ENCODE data around the gene STRIP1. TPM values are rescaled to one million over a fixed set of nuclear protein-coding genes. Genes with fewer than 3 reads are reported as not detected.

The STRIP1 gene
- total RNA-seq, 1 donor from 2014 or later = 16.2 TPM

DNA sequence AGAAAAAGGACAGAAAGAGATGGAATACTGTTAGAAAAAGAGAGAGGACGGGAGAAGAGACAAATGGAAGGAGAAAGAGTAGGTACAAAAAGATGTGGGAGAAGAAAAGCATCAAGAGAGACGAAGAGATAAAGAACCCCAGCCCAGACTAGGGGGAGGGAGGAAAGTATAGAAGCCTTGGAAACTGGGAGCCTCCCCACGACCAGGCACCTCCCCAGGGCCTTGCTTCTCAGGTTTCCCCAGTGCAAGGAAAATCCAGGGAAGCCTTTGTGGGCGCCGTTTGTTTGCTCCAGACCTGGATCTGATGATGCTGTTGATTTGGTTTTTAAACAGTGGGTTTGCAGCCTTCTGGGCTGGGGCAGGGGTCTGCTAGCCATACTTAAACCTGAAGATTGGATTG lies 51.2 kb downstream of the STRIP1 start:
- DNase-seq = peak; percentile 14
- ATAC-seq (ENCODE audit: poor library complexity) = no peak
- intact Hi-C loops (cut with DNase I) = no loop called here

- intact Hi-C loops (cut with DNase I) = no loop called here
- ATAC-seq (ENCODE audit: poor library complexity) (no peak), DNase-seq (no peak)
Observed at GRCh38 chr1:110086961-110087360, 52.5 kb downstream of the STRIP1 start.

- ATAC-seq (ENCODE audit: poor library complexity) = peak; percentile 57
- intact Hi-C loops (cut with DNase I) = no loop called here
- no peak for DNase-seq
Observed at GRCh38 chr1:110087812-110088738, 53.7 kb downstream of the STRIP1 start.

DNA sequence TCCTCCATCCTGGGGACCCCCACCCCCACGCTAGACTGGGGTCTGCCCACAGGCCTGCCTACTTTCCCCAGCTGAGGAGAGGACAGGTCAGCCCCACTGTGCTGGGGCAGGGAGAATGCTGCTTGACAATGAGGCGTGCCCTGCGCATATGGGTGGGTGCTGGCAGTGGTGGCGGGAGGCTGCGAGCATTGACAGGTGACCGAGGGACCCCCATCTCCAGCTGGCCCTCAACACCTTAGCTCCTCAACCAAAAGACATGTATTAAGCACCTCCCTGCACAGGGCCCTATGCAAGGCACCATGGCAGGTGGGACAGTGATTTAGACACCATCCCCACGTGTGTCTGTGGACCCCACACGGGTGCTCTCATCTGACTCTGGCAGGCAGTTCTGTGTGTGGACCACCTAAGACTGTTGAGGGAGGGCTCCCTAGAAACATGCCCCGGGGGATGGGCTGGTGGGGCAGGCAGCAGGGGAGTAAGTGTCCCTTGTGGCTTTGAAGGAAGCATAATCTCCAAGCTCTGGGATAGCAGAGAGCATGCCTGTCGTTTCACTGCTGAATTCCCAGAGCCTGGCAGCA lies 54.4 kb downstream of the STRIP1 start:
- intact Hi-C loops (cut with DNase I) = no loop called here
- DNase-seq = no peak
- ATAC-seq (ENCODE audit: poor library complexity) = no peak

- intact Hi-C loops (cut with DNase I) = no loop called here
- ATAC-seq (ENCODE audit: poor library complexity) (peak; percentile 9), DNase-seq (no peak)
Observed at GRCh38 chr1:110089561-110090275, 55.3 kb downstream of the STRIP1 start.

GRCh38 chr1:110091381-110091780 lies 57.0 kb downstream of the STRIP1 start:
- intact Hi-C loops (cut with DNase I) = no loop called here
- ATAC-seq (ENCODE audit: poor library complexity) (no peak), DNase-seq (no peak)

DNA sequence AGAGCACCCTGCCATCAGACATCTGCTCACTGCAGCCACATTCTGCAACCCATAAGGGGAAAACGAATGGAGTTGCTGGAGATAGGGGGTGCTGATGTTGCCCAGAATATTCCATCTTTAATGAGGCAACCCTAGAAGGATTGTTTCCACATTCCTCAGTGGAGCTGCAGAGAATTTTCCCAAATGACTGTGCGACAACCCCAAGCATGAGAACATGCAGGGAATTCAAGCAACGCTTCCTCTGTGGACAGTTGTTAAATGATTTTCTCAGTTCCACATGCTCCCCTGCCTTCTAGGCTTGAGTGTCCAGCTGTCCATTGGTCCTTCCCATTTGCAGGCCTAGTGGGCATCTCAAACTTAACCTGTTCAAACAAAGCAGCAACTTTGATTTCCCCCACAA lies 57.4 kb downstream of the STRIP1 start:
- no peak for ATAC-seq (ENCODE audit: poor library complexity)
- no peak for DNase-seq
- intact Hi-C loops (cut with DNase I) = no loop called here

- no peak for DNase-seq
- intact Hi-C loops (cut with DNase I) = no loop called here
- ATAC-seq (ENCODE audit: poor library complexity) = no peak
Observed at GRCh38 chr1:110092991-110093390, 58.6 kb downstream of the STRIP1 start.

GRCh38 chr1:110094931-110095654 lies 60.7 kb downstream of the STRIP1 start:
- DNase-seq (no peak), ATAC-seq (ENCODE audit: poor library complexity) (no peak)
- intact Hi-C loops (cut with DNase I) = no loop called here

DNA sequence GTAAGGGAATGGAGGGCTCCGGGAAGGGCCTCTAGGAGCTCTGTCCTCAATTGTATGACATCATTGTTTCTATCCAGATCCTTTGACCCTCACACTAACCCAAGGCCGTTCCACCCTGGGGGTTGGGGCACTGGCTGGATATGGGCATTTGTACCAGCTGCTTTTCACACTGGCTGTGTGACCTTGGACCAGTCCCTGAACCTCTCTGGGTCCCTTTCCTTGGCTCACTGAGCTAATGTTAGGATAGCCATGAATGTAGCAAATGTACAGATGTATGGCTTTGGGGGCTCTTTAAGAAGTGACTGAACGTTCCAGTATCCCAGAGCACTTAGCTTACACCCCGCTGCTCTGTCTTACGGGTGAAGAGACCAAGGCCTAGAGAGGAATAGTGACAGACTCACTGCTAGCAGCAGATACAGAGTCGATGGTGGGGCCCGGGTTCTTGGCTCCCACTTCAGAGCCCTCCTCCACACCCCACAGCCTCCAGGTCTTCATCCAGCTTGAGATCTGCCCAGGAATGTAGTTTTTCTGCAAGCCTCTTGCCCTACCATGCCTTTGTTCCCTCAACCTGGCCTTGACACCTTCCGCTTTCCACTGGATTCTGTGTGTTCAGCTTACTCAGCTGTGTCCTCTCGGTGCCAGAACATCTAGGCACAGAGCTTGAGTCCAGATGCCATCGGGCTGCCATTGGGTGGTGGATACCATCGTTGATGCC lies 63.2 kb downstream of the STRIP1 start:
- intact Hi-C loops (cut with DNase I) = no loop called here
- ATAC-seq (ENCODE audit: poor library complexity) = no peak
- no peak for DNase-seq

DNA sequence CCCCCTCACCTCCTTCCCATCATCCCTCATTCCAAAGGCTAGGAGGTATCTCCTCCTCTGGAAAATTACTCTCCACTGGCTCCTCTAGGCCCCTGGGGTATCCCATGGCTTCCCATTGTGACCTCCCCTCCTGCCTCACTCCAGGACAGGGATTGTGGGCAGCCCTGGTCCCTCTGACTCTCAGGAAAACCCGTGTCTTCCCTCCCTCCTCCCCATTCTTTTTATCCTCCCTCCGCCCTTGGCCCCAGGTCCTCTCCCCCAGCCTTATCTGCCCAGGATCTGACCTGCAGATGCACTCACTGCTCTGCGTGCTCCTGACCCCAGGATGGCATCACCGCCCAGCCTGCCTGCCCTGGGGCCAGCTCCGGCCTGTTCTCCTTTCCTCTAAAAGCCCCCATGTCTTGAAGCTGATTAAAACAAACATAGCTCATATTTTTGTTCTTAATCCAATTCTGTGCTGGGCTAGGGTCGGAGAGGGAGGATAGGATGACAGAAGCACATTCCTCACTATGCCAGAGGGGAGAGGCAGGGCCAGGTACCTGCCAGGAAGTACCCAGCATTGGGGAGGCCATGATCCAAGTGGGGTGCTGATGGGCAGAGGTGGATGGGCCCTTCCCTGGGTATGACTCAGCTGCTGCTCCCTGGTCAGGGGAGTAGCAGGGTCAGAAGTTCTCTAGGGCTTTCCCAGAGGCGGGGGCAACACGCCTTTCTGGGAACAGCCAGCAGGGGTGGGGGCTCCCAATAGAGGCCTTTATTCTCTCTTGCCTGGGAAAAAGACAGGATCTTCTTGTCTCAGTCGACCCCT lies 64.0 kb downstream of the STRIP1 start:
- ATAC-seq (ENCODE audit: poor library complexity) = no peak
- intact Hi-C loops (cut with DNase I) = no loop called here
- DNase-seq = no peak

- intact Hi-C loops (cut with DNase I) = no loop called here
- ATAC-seq (ENCODE audit: poor library complexity) (no peak), DNase-seq (no peak)
Observed at GRCh38 chr1:110100335-110100734, 65.9 kb downstream of the STRIP1 start.

- intact Hi-C loops (cut with DNase I) = no loop called here
- DNase-seq (no peak), ATAC-seq (ENCODE audit: poor library complexity) (no peak)
Observed at GRCh38 chr1:110102081-110102480, 67.7 kb downstream of the STRIP1 start.

Other genes starting within 250 kb of the STRIP1 start
- gene CSF1, start 123.8 kb upstream of the STRIP1 start, total RNA-seq = 16.0 TPM
- gene AHCYL1, start 49.9 kb upstream of the STRIP1 start, total RNA-seq = 39.8 TPM
- not detected for gene ALX3, start 36.0 kb downstream of the STRIP1 start, total RNA-seq
- gene UBL4B, start 77.8 kb downstream of the STRIP1 start, total RNA-seq = not detected
- not detected for gene SLC6A17, start 115.9 kb downstream of the STRIP1 start, total RNA-seq
- gene KCNC4, start 175.7 kb downstream of the STRIP1 start, total RNA-seq = 4.2 TPM